KOPT-K1 (cell line): ENCODE data around the gene IL11.

Source experiments
- H3K27ac ChIP-seq: fragments of 200-600 bp; sonication (generic); 2 replicates; pipeline ENCODE4 v1.5.1; 2016; ENCODE audit warnings: antibody characterized with exemption, mild to moderate bottlenecking, low read depth, low read length; ENCODE audit not compliant: poor library complexity, severe bottlenecking
- H3K36me3 ChIP-seq: fragments of 200-600 bp; sonication (generic); 2 replicates; pipeline ENCODE4 v1.5.1; 2017; ENCODE audit warnings: antibody characterized with exemption, mild to moderate bottlenecking, low read length, moderate library complexity; ENCODE audit not compliant: insufficient read depth
- H3K9me3 ChIP-seq: fragments of 200-600 bp; sonication (generic); 2 replicates; pipeline ENCODE4 v1.5.1; 2017; ENCODE audit warnings: antibody characterized with exemption, low read length, mild to moderate bottlenecking; ENCODE audit not compliant: insufficient read depth, poor library complexity, severe bottlenecking

The IL11 gene

GRCh38 chr19:55353356-55353802 lies 16.9 kb downstream of the IL11 start:
- Histone ChIP-seq H3K9me3 (no peaks in the 10 kb centered on the region), H3K36me3 (no peaks in the 10 kb centered on the region; the same call in 1 of the 2 replicates), H3K27ac (no peak overlapping the region)

- H3K9me3 ChIP-seq, result no peaks in the 10 kb centered on the region
- H3K36me3 ChIP-seq, result peaks cover 2% of the 10 kb centered on the region; the same call in 1 of the 2 replicates
- no peak overlapping the region for H3K27ac ChIP-seq
Measured at GRCh38 chr19:55352549-55353145, 17.6 kb downstream of the IL11 start.

GRCh38 chr19:55352040-55352439 lies 18.2 kb downstream of the IL11 start:
- Histone ChIP-seq H3K36me3 (peaks cover 8% of the 10 kb centered on the region; the same call in 1 of the 2 replicates), H3K27ac (no peak overlapping the region), H3K9me3 (no peaks in the 10 kb centered on the region)

GRCh38 chr19:55350620-55351315 lies 19.5 kb downstream of the IL11 start:
- H3K27ac ChIP-seq, result no peak overlapping the region
- peaks cover 14% of the 10 kb centered on the region; the same call in 1 of the 2 replicates for H3K36me3 ChIP-seq
- no peaks in the 10 kb centered on the region for H3K9me3 ChIP-seq

GRCh38 chr19:55348317-55349034 lies 21.8 kb downstream of the IL11 start:
- Histone ChIP-seq H3K36me3 (peaks cover 29% of the 10 kb centered on the region; the same call in 1 of the 2 replicates), H3K9me3 (no peaks in the 10 kb centered on the region), H3K27ac (no peak overlapping the region)

- H3K27ac ChIP-seq, result no peak overlapping the region
- peaks cover 39% of the 10 kb centered on the region; the same call in 1 of the 2 replicates for H3K36me3 ChIP-seq
- H3K9me3 ChIP-seq, result no peaks in the 10 kb centered on the region
Measured at GRCh38 chr19:55347442-55348009, 22.7 kb downstream of the IL11 start.

GRCh38 chr19:55346725-55347441 lies 23.4 kb downstream of the IL11 start:
- H3K9me3 ChIP-seq, result no peaks in the 10 kb centered on the region
- H3K36me3 ChIP-seq, result peaks cover 45% of the 10 kb centered on the region; the same call in 1 of the 2 replicates
- H3K27ac ChIP-seq, result no peak overlapping the region

- Histone ChIP-seq H3K36me3 (peaks cover 45% of the 10 kb centered on the region; the same call in 1 of the 2 replicates), H3K27ac (no peak overlapping the region), H3K9me3 (no peaks in the 10 kb centered on the region)
Measured at GRCh38 chr19:55345818-55346724, 24.2 kb downstream of the IL11 start.

- peaks cover 45% of the 10 kb centered on the region; the same call in 1 of the 2 replicates for H3K36me3 ChIP-seq
- H3K27ac ChIP-seq, result no peak overlapping the region
- no peaks in the 10 kb centered on the region for H3K9me3 ChIP-seq
Measured at GRCh38 chr19:55345101-55345817, 25.0 kb downstream of the IL11 start.

- Histone ChIP-seq H3K9me3 (no peaks in the 10 kb centered on the region), H3K36me3 (peaks cover 45% of the 10 kb centered on the region; the same call in 1 of the 2 replicates), H3K27ac (no peak overlapping the region)
Measured at GRCh38 chr19:55344444-55344843, 25.8 kb downstream of the IL11 start.

GRCh38 chr19:55341595-55342531 lies 28.4 kb downstream of the IL11 start:
- Histone ChIP-seq H3K36me3 (peaks cover 35% of the 10 kb centered on the region; the same call in 1 of the 2 replicates), H3K27ac (peak overlapping the region; percentile 87)

GRCh38 chr19:55341171-55341588 lies 29.1 kb downstream of the IL11 start:
- H3K27ac ChIP-seq, result peak overlapping the region; percentile 87
- no peaks in the 10 kb centered on the region for H3K9me3 ChIP-seq
- peaks cover 34% of the 10 kb centered on the region; the same call in 1 of the 2 replicates for H3K36me3 ChIP-seq

More at GRCh38 chr19:55341595-55342531, 28.4 kb downstream of the IL11 start:
- H3K9me3 ChIP-seq, result no peaks in the 10 kb centered on the region
